Kidney (tissue), 14 donors: ENCODE data around the gene PGP. TPM values are rescaled to one million over a fixed set of nuclear protein-coding genes. Genes with fewer than 3 reads are reported as not detected.
"Not testable (repeated sequence)": the region's sequence is repeated elsewhere in the genome, so short reads cannot be mapped to it uniquely, and the experiment has no call there.

ENCODE experiments used
- DNase-seq, 5 donors: peaks; one replicate each; pipeline ENCODE4 v3.0.0-alpha.2; 2013 to 2020
- FAIRE-seq: peaks from 2 replicates; lab custom pipeline; 2012; peaks lifted over from hg19 to GRCh38; lab: Jason Lieb, UNC
- H3K27ac ChIP-seq, 2 donors: one replicate each; pipeline ENCODE4 v1.7.0; 2013; ENCODE audit warnings: low read depth in 2 of 2, low read length in 2 of 2, inconsistent platforms in 1 of 2
- H3K27me3 ChIP-seq: one replicate; pipeline ENCODE4 v1.7.1; 2013; ENCODE audit warnings: low read length, inconsistent platforms; ENCODE audit not compliant: control insufficient read depth, insufficient read depth
- H3K36me3 ChIP-seq, 3 donors: one replicate each; pipeline versions ENCODE4 v1.7.0 to v1.7.1; 2013; ENCODE audit warnings: low read length in 3 of 3, control low read depth in 1 of 3, inconsistent platforms in 1 of 3; ENCODE audit not compliant: insufficient read depth in 3 of 3, control insufficient read depth in 2 of 3
- H3K4me1 ChIP-seq, 3 donors: one replicate each; pipeline versions ENCODE4 v1.7.0 to v1.7.1; 2013; ENCODE audit warnings: low read length in 3 of 3, inconsistent platforms in 1 of 3, low read depth in 1 of 3; ENCODE audit not compliant: control insufficient read depth in 2 of 3, insufficient read depth in 2 of 3
- H3K4me3 ChIP-seq, 3 donors: one replicate each; pipeline versions ENCODE4 v1.7.0 to v1.8.1; 2013; ENCODE audit warnings: low read length in 3 of 3, control low read depth in 1 of 3, inconsistent platforms in 1 of 3
- H3K9ac ChIP-seq, 3 donors: one replicate each; pipeline versions ENCODE4 v1.7.0 to v1.7.1; 2013; ENCODE audit warnings: low read length in 3 of 3, control low read depth in 1 of 3, inconsistent platforms in 1 of 3
- H3K9me3 ChIP-seq, 3 donors: one replicate each; pipeline versions ENCODE4 v1.7.0 to v1.7.1; 2013; ENCODE audit warnings: low read length in 3 of 3, control low read depth in 1 of 3, inconsistent platforms in 1 of 3; ENCODE audit not compliant: control insufficient read depth in 2 of 3, insufficient read depth in 1 of 3
- CTCF ChIP-seq: IDR thresholded peaks from 3 replicates; pipeline ENCODE4 v1.5.1; 2012; ENCODE audit warnings: mild to moderate bottlenecking, moderate library complexity, borderline replicate concordance; ENCODE audit not compliant: insufficient read depth; ENCODE audit errors: extremely low read depth
- intact Hi-C: fragments of 100-400 bp; cut with DNase I; formaldehyde crosslinking; loops from one replicate; pipeline ENCODE4 v1.11.1; 2022
- polyA plus RNA-seq: library from polyadenylated mRNA; stranded (reverse); fragments of 350-450 nt; fragmentation: Illumina TruSeq; extraction: RNeasy Lipid Tissue Mini Kit (QIAGEN cat#74804); gene quantifications from one replicate; pipeline ENCODE4 v1.2.3, GENCODE V29; 2014; ENCODE audit warnings: low read depth, low replicate concordance; ENCODE audit not compliant: insufficient read depth
- total RNA-seq: library from RNA; stranded (reverse); fragmentation: NEBNext Ultra II Directional; extraction: Animal tissue kit (Norgen Biotek cat#: 25700); gene quantifications from one replicate; pipeline ENCODE4 v1.2.1, GENCODE V29; 2021
- donor health status: control.
- donor health status: control.
- donor health status: control.
- donor health status: control.
- donor health status: control.
- donor health status: DM: yes; HTN: yes; CAD: no.
- donor health status: Normal renal cell carcinoma (clear cell type).

PGP gene
- total and polyA plus RNA-seq, 2 donors from 2014 or later: 13.5 to 21.2 TPM

DNA sequence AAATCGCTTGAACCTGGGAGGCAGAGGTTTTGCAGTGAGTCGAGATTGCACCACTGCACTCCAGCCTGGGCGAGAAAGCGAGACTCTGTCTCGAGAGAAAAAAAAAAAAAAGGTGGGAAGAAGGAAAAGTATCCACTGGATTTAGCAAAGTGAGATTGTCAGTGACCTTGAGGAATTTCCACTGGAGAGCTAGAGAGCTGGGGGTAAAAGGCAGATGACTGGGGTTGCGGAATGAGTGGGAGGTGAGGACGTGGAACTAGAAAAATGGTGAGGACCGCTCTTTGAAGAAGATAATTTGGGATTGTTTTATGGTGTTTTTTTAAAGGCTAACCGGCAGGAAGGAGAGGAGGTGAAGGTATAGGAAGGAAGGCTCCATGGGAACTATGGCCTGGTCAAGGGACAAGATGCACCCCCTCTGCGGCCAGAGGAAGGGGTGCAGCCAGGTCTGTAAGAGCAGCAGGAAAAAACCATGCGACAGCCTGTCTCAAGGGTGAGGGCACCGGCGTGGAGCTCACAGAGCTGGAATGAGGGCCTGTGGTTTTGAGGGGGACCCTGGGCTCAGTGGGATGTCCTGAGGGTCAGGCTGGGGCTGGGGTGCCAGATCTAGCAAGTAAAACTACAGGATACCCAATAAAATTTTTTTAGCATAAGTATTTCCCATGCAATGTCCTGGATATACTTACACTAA lies 10.1 kb downstream of the PGP start:
- peak overlapping the region; percentile 59 to 92 (median 78) for H3K4me3 ChIP-seq
- peaks cover 0 to 15% (median 10%) of the 10 kb centered on the region in 3 donors for H3K4me1 ChIP-seq
- peaks cover 0 to 4% (median 0%) of the 10 kb centered on the region in 3 donors for H3K36me3 ChIP-seq
- FAIRE-seq: no peak
- peak overlapping the region in 2 of 3 donors; percentile 46 to 68 for H3K9ac ChIP-seq
- H3K9me3 ChIP-seq: no peaks in the 10 kb centered on the region
- no peak for TF ChIP-seq CTCF
- peak overlapping the region; percentile 98 for H3K27ac ChIP-seq
- intact Hi-C loops: no loop called here
- peak in 1 of 5 donors; percentile 71 for DNase-seq
- no peaks in the 10 kb centered on the region for H3K27me3 ChIP-seq

GRCh38 chr16:2203119-2203688 lies 11.4 kb downstream of the PGP start:
- H3K4me3 ChIP-seq, H3K9me3 ChIP-seq, H3K27ac ChIP-seq, H3K36me3 ChIP-seq, H3K27me3 ChIP-seq, DNase-seq, FAIRE-seq, H3K9ac ChIP-seq, intact Hi-C loops: not testable (repeated sequence)
- H3K4me1 ChIP-seq: peaks cover 0 to 15% (median 10%) of the 10 kb centered on the region in 3 donors

DNA sequence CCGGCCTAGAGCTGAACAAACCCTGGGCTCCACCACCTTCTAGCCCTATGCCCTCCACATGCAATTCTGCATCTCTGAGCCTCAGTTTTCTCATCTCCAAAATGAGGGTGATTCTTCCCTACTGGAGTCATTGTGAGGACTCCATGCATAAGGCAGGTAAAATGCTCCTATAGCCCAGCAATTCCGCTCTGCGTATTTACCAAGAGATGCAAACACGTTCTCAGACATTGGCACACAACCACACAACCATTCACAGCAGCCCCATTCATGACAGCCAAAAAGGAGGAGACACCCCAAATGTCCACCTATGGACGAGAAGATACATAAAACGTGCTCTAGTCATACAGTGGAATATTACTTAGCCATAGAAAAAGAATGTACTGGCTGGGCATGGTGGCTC lies 14.3 kb downstream of the PGP start:
- no peak overlapping the region for H3K27ac ChIP-seq
- peaks cover 0 to 5% (median 3%) of the 10 kb centered on the region in 3 donors for H3K4me1 ChIP-seq
- H3K4me3 ChIP-seq: no peak overlapping the region
- no peak for DNase-seq
- intact Hi-C loops: no loop called here
- TF ChIP-seq CTCF: no peak
- H3K27me3 ChIP-seq: no peaks in the 10 kb centered on the region
- no peaks in the 10 kb centered on the region for H3K36me3 ChIP-seq
- no peak for FAIRE-seq
- H3K9me3 ChIP-seq: no peaks in the 10 kb centered on the region
- no peak overlapping the region for H3K9ac ChIP-seq

GRCh38 chr16:2199621-2200139 lies 15.0 kb downstream of the PGP start:
- FAIRE-seq (no peak), DNase-seq (no peak)
- intact Hi-C loops: no loop called here
- Histone ChIP-seq H3K9me3 (no peaks in the 10 kb centered on the region), H3K36me3 (no peaks in the 10 kb centered on the region), H3K4me3 (no peak overlapping the region), H3K27me3 (no peaks in the 10 kb centered on the region), H3K4me1 (peaks cover 0 to 4% (median 2%) of the 10 kb centered on the region in 3 donors), H3K27ac (no peak overlapping the region), H3K9ac (no peak overlapping the region)
- no peak for TF ChIP-seq CTCF
